Measurements from ENCODE around the gene BCCIP.

- TF ChIP-seq POLR2A (IDR thresholded peaks at IDR 0.05; ENCODE audit: low read length) (no peak), GATA1 (IDR thresholded peaks at IDR 0.05; ENCODE audit: low read depth, low read length) (no peak)
Measured at GRCh38 chr10:125883211-125883610, 59.9 kb downstream of the BCCIP start.

Measured in erythroblast (primary cell).